ENCODE data around the gene PTPRB. TPM values are rescaled to one million over a fixed set of nuclear protein-coding genes. Genes with fewer than 3 reads are reported as not detected.

The PTPRB gene
- total RNA-seq, 1 experiment from 2014 or later, result 0.82 TPM

GRCh38 chr12:70639535-70639934 lies 2.3 kb upstream of the PTPRB start:
- POLR2A ChIA-PET, result no interaction called here

GRCh38 chr12:70638639-70639360 lies 1.6 kb upstream of the PTPRB start:
- H3K36me3 Mint-ChIP-seq (ENCODE audit: insufficient read depth, unreplicated experiment), result no peaks in the 10 kb centered on the region
- intact Hi-C loops (cut with micrococcal nuclease), result no loop called here
- H3K4me1 Mint-ChIP-seq (ENCODE audit: insufficient read depth, unreplicated experiment), result no peaks in the 10 kb centered on the region
- H3K27ac Mint-ChIP-seq (ENCODE audit: low read depth, unreplicated experiment), result no peak overlapping the region
- no peak overlapping the region for H3K4me3 Mint-ChIP-seq (ENCODE audit: unreplicated experiment)
- TF ChIP-seq CTCF (IDR thresholded peaks at IDR 0.05; ENCODE audit: unreplicated experiment), result no peak
- ChIA-PET POLR2A (interaction anchor here (0.6 kb wide), 1 partner anchor 11 kb away, joined by 3 read pairs; no protein-coding TSS in a partner anchor), CTCF (interaction anchor here (0.6 to 1.1 kb wide), 4 partner anchors 15 to 329 kb away, joined by 3 to 4 read pairs (median 3); no protein-coding TSS in a partner anchor)
- peak; percentile 16 for DNase-seq (ENCODE audit: unreplicated experiment)
- no TSS peak for BruUV-seq (replicated peaks)
- no peaks in the 10 kb centered on the region for H3K27me3 Mint-ChIP-seq (ENCODE audit: insufficient read depth, unreplicated experiment)
- H3K9me3 Mint-ChIP-seq (ENCODE audit: unreplicated experiment), result no peaks in the 10 kb centered on the region

More at GRCh38 chr12:70639535-70639934, 2.3 kb upstream of the PTPRB start:
- Mint-ChIP-seq H3K27me3 (ENCODE audit: insufficient read depth, unreplicated experiment) (no peaks in the 10 kb centered on the region), H3K27ac (ENCODE audit: low read depth, unreplicated experiment) (no peak overlapping the region), H3K4me3 (ENCODE audit: unreplicated experiment) (no peak overlapping the region), H3K4me1 (ENCODE audit: insufficient read depth, unreplicated experiment) (peaks cover 5% of the 10 kb centered on the region), H3K36me3 (ENCODE audit: insufficient read depth, unreplicated experiment) (no peaks in the 10 kb centered on the region), H3K9me3 (ENCODE audit: unreplicated experiment) (no peaks in the 10 kb centered on the region)
- CTCF ChIA-PET, result interaction anchor here (0.6 to 1.1 kb wide), 3 partner anchors 16 to 52 kb away, joined by 3 read pairs; no protein-coding TSS in a partner anchor
- DNase-seq (ENCODE audit: unreplicated experiment), result no peak
- no TSS peak for BruUV-seq (replicated peaks)
- no peak for TF ChIP-seq CTCF (IDR thresholded peaks at IDR 0.05; ENCODE audit: unreplicated experiment)
- intact Hi-C loops (cut with micrococcal nuclease), result no loop called here

- Mint-ChIP-seq H3K9me3 (ENCODE audit: unreplicated experiment) (no peaks in the 10 kb centered on the region), H3K4me1 (ENCODE audit: insufficient read depth, unreplicated experiment) (no peaks in the 10 kb centered on the region), H3K27me3 (ENCODE audit: insufficient read depth, unreplicated experiment) (no peaks in the 10 kb centered on the region), H3K36me3 (ENCODE audit: insufficient read depth, unreplicated experiment) (no peaks in the 10 kb centered on the region), H3K4me3 (ENCODE audit: unreplicated experiment) (no peak overlapping the region), H3K27ac (ENCODE audit: low read depth, unreplicated experiment) (no peak overlapping the region)
- DNase-seq (ENCODE audit: unreplicated experiment), result no peak
- BruUV-seq (replicated peaks), result no TSS peak
- ChIA-PET POLR2A (interaction anchor here (1.3 to 1.4 kb wide), 2 partner anchors 10 to 16 kb away, joined by 3 to 8 read pairs; no protein-coding TSS in a partner anchor), CTCF (interaction anchor here (0.6 to 1.3 kb wide), 5 partner anchors 58 to 814 kb away, joined by 3 to 5 read pairs (median 3); no protein-coding TSS in a partner anchor)
- intact Hi-C loops (cut with micrococcal nuclease), result no loop called here
- TF ChIP-seq CTCF (IDR thresholded peaks at IDR 0.05; ENCODE audit: unreplicated experiment), result no peak
Observed at GRCh38 chr12:70635755-70636154, 1.5 kb downstream of the PTPRB start.

GRCh38 chr12:70628701-70629480 lies 8.3 kb downstream of the PTPRB start:
- Mint-ChIP-seq H3K9me3 (ENCODE audit: unreplicated experiment) (peaks cover 7% of the 10 kb centered on the region), H3K27me3 (ENCODE audit: insufficient read depth, unreplicated experiment) (no peaks in the 10 kb centered on the region), H3K4me3 (ENCODE audit: unreplicated experiment) (no peak overlapping the region), H3K36me3 (ENCODE audit: insufficient read depth, unreplicated experiment) (no peaks in the 10 kb centered on the region), H3K27ac (ENCODE audit: low read depth, unreplicated experiment) (no peak overlapping the region), H3K4me1 (ENCODE audit: insufficient read depth, unreplicated experiment) (no peaks in the 10 kb centered on the region)
- TF ChIP-seq CTCF (IDR thresholded peaks at IDR 0.05; ENCODE audit: unreplicated experiment), result no peak
- BruUV-seq (replicated peaks), result no TSS peak
- intact Hi-C loops (cut with micrococcal nuclease), result no loop called here
- CTCF ChIA-PET, result interaction anchor here (0.7 kb wide), 1 partner anchor 18 kb away, joined by 3 read pairs; no protein-coding TSS in a partner anchor
- POLR2A ChIA-PET, result no interaction called here
- no peak for DNase-seq (ENCODE audit: unreplicated experiment)
